Measurements from ENCODE around the gene IL25. TPM values are rescaled to one million over a fixed set of nuclear protein-coding genes. Genes with fewer than 3 reads are reported as not detected.

Gene IL25
- total and polyA plus RNA-seq, 2 of the 4 experiments (the other 2 are of a cell fraction), result not detected

DNA sequence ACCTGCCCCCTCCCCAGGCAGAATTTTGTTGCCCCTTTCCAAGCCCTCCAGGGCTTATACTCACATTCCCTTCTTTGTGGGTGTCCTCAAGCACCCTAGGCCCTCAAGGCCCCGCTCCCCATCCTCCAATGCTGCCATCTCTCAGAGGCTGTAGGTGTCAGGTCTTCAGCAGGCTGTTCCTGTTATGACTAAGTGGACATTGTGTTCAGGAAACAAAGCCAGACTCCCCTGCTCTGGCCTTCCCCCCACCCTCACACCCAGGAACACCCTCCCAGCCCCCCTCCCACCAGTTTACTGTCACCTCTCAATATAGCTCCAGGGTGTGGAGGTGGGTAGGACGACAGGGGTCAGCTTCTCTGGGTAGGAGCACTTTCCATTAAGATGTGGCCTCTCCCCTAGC is 36.9 kb downstream of the IL25 start:
- ATAC-seq (ENCODE audit: low read depth) (no peak), DNase-seq (no peak)
- TF ChIP-seq FOS (IDR thresholded peaks at IDR 0.05; ENCODE audit: low read depth, low read length) (no peak), CEBPB (IDR thresholded peaks at IDR 0.05; ENCODE audit: low read depth, low read length) (no peak), SMC3 (IDR thresholded peaks at IDR 0.05; ENCODE audit: low read depth, low read length) (no peak), POLR2A (IDR thresholded peaks at IDR 0.05; ENCODE audit: low read depth, low read length) (no peak), RFX5 (IDR thresholded peaks at IDR 0.05; ENCODE audit: low read depth, low read length) (no peak), RAD21 (IDR thresholded peaks at IDR 0.05; ENCODE audit: low read length) (no peak), MAZ (IDR thresholded peaks at IDR 0.05; ENCODE audit: borderline replicate concordance, low read depth, low read length) (no peak), MXI1 (IDR thresholded peaks at IDR 0.05; ENCODE audit: borderline replicate concordance, low read depth, low read length) (no peak), MAFK (IDR thresholded peaks at IDR 0.05; ENCODE audit: low read depth, low read length) (no peak)
- no peak overlapping the region for H3K4me2 ChIP-seq (ENCODE audit: low read depth, low read length)
- intact Hi-C loops (cut with micrococcal nuclease), result no loop called here
- no peak overlapping the region for H4K5ac ChIP-seq (ENCODE audit: low read depth, low read length)
- ChIA-PET POLR2A (ENCODE audit: unreplicated experiment) (no interaction called here), CTCF (no interaction called here)
- no peak overlapping the region for H3K56ac ChIP-seq (ENCODE audit: extremely low read depth, insufficient read depth, low read length)
- H3K23ac ChIP-seq (ENCODE audit: low read depth, low read length), result no peak overlapping the region
- no peak overlapping the region for H3K4ac ChIP-seq (ENCODE audit: low read depth, low read length)
- H3K9me3 ChIP-seq (ENCODE audit: control insufficient read depth, insufficient read depth, low read length), result no peaks in the 10 kb centered on the region
- no peak overlapping the region for H4K8ac ChIP-seq (ENCODE audit: low read depth in 2 of 2, low read length in 2 of 2)
- H2BK20ac ChIP-seq (ENCODE audit: low read depth, low read length), result no peak overlapping the region
- H3K9ac ChIP-seq (ENCODE audit: low read depth, low read length), result no peak overlapping the region
- no CpG with 5 or more reads among the region's 2 CpGs for WGBS, 2 experiments (ENCODE audit: extremely low coverage in 2 of 2, insufficient read length in 1 of 2)
- no peaks in the 10 kb centered on the region for H3K9me1 ChIP-seq (ENCODE audit: insufficient read depth, low read length)
- no peak overlapping the region for H2BK15ac ChIP-seq (ENCODE audit: low read depth, low read length)
- no peak overlapping the region for H2AK9ac ChIP-seq (replicated peaks; ENCODE audit: low read depth, low read length, poor library complexity)
- no peak overlapping the region for H2BK5ac ChIP-seq (ENCODE audit: low read depth, low read length, poor library complexity, severe bottlenecking)
- dilution Hi-C loops (cut with HindIII; ENCODE audit: low sequenced_read_pairs, unreplicated experiment), result no loop called here
- no peaks in the 10 kb centered on the region for H3K36me3 ChIP-seq (ENCODE audit: control insufficient read depth, insufficient read depth, low read length)
- H3K4me1 ChIP-seq (ENCODE audit: control insufficient read depth, insufficient read depth, low read length), result no peaks in the 10 kb centered on the region
- H2AK5ac ChIP-seq (ENCODE audit: low read depth, low read length), result no peak overlapping the region
- H3K14ac ChIP-seq (replicated peaks; ENCODE audit: low read depth, low read length), result no peak overlapping the region
- no peak overlapping the region for H3K18ac ChIP-seq (ENCODE audit: low read depth, low read length)
- no peak overlapping the region for H3K27ac ChIP-seq (ENCODE audit: insufficient read depth, low read length)
- H3K79me1 ChIP-seq (ENCODE audit: low read depth in 1 of 2, low read length in 2 of 2), result no peaks in the 10 kb centered on the region
- in situ Hi-C loops (cut with MboI; ENCODE audit: low sequenced_read_pairs), result no loop called here
- no peak overlapping the region for H3K4me3 ChIP-seq (ENCODE audit: insufficient read depth, low read depth, low read length)
- no peak overlapping the region for H4K91ac ChIP-seq (ENCODE audit: insufficient read depth, low read depth, low read length)
- no TSS peak for BruUV-seq (replicated peaks)
- H3K27me3 ChIP-seq (ENCODE audit: control insufficient read depth, insufficient read depth, low read length), result peaks cover 43% of the 10 kb centered on the region
- no peak overlapping the region for H2AFZ ChIP-seq (replicated peaks; ENCODE audit: low read length, poor library complexity)
- H2BK120ac ChIP-seq (ENCODE audit: low read depth, low read length), result no peak overlapping the region
- H4K20me1 ChIP-seq (ENCODE audit: insufficient read depth, low read length), result no peaks in the 10 kb centered on the region
